ENCODE results near the gene SSBP3. TPM values are rescaled to one million over a fixed set of nuclear protein-coding genes. Genes with fewer than 3 reads are reported as not detected.
A peak's percentile ranks its signal among the peaks of the same experiment; 100 is the strongest.

SSBP3 gene
- polyA plus RNA-seq, 6 donors from 2014 or later = 1.7 to 4.2 (median 2.2) TPM

GRCh38 chr1:54199151-54199764 is 206.9 kb downstream of the SSBP3 start:
- H3K36me3 Mint-ChIP-seq = peaks cover 0 to 4% of the 10 kb centered on the region in 2 donors
- H3K4me3 Mint-ChIP-seq = peak overlapping the region; percentile 90 to 98 (median 96)
- peak overlapping the region; percentile 84 to 96 (median 90) for H3K27ac Mint-ChIP-seq
- H3K4me1 Mint-ChIP-seq = peaks cover 30 to 36% (median 35%) of the 10 kb centered on the region in 3 donors
- DNase-seq (no peak), ATAC-seq (ENCODE audit: low read depth in 2 of 2) (no peak)
- no peaks in the 10 kb centered on the region for H3K9me3 Mint-ChIP-seq
- no peaks in the 10 kb centered on the region for H3K27me3 Mint-ChIP-seq

- ATAC-seq (ENCODE audit: low read depth in 2 of 2) (no peak), DNase-seq (no peak)
- Mint-ChIP-seq H3K4me3 (no peak overlapping the region), H3K9me3 (no peaks in the 10 kb centered on the region), H3K36me3 (peaks cover 16 to 26% of the 10 kb centered on the region in 2 donors), H3K27ac (no peak overlapping the region), H3K27me3 (no peaks in the 10 kb centered on the region), H3K4me1 (no peaks in the 10 kb centered on the region)
These were observed 212.7 kb downstream of the SSBP3 start for GRCh38 chr1:54193453-54193852.

GRCh38 chr1:54191525-54191924 is 214.7 kb downstream of the SSBP3 start:
- no peak for DNase-seq
- Mint-ChIP-seq H3K9me3 (no peaks in the 10 kb centered on the region), H3K4me1 (no peaks in the 10 kb centered on the region), H3K36me3 (peaks cover 16 to 34% of the 10 kb centered on the region in 2 donors), H3K27me3 (no peaks in the 10 kb centered on the region), H3K4me3 (no peak overlapping the region), H3K27ac (no peak overlapping the region)
- ATAC-seq (ENCODE audit: low read depth in 2 of 2) = no peak

DNA sequence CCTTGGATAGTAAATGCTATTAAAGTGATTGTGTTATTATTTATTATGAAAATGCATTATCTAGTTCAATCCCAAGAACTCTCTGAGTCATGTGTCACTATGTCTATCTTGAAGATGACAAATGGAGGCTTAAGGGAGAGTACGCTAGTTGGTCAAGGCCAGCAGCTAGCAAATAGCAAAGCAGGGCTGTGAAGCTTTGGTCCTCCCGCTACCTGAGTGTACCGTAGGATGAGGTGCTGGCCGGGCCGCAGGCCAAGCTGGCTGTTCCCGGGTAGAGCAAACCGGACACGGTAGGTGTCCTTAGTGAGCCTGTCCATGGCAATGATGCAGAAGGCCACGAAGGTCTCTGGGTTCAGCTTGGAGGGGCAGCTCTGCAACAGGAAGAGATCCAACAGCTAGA is 215.7 kb downstream of the SSBP3 start:
- no peaks in the 10 kb centered on the region for H3K27me3 Mint-ChIP-seq
- ATAC-seq (ENCODE audit: low read depth in 2 of 2) (no peak), DNase-seq (no peak)
- no peak overlapping the region for H3K4me3 Mint-ChIP-seq
- peaks cover 17 to 40% of the 10 kb centered on the region in 2 donors for H3K36me3 Mint-ChIP-seq
- H3K27ac Mint-ChIP-seq = no peak overlapping the region
- H3K9me3 Mint-ChIP-seq = no peaks in the 10 kb centered on the region
- no peaks in the 10 kb centered on the region for H3K4me1 Mint-ChIP-seq

DNA sequence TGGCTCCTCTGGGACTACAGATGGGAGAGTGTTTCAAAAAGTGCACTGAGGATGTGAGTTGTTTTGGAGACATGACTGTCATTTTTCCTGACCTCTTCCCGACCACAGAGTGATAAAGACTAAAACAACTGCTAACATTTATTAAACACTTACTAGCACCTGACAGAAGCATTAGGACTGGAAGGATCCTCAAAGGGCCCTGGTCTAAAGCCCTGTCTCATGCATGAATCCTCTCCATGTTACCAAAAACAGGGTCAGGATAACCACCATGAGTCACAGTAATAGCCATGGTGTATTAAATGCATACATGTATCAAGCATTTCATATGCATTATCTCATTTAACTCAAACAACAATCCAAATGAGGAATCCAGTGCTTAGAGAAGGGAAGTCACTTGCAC is 217.9 kb downstream of the SSBP3 start:
- ATAC-seq (ENCODE audit: low read depth in 2 of 2) = no peak
- H3K36me3 Mint-ChIP-seq = peaks cover 20 to 46% of the 10 kb centered on the region in 2 donors
- no peak for DNase-seq
- H3K27me3 Mint-ChIP-seq = no peaks in the 10 kb centered on the region
- no peak overlapping the region for H3K4me3 Mint-ChIP-seq
- no peaks in the 10 kb centered on the region for H3K4me1 Mint-ChIP-seq
- H3K9me3 Mint-ChIP-seq = no peaks in the 10 kb centered on the region
- H3K27ac Mint-ChIP-seq = no peak overlapping the region

- H3K9me3 Mint-ChIP-seq = no peaks in the 10 kb centered on the region
- DNase-seq (no peak), ATAC-seq (ENCODE audit: low read depth in 2 of 2) (no peak)
- peaks cover 12 to 37% of the 10 kb centered on the region in 2 donors for H3K36me3 Mint-ChIP-seq
- no peaks in the 10 kb centered on the region for H3K4me1 Mint-ChIP-seq
- no peaks in the 10 kb centered on the region for H3K27me3 Mint-ChIP-seq
- no peak overlapping the region for H3K27ac Mint-ChIP-seq
- no peak overlapping the region for H3K4me3 Mint-ChIP-seq
These were observed 220.1 kb downstream of the SSBP3 start for GRCh38 chr1:54186056-54186455.

- Mint-ChIP-seq H3K4me3 (peak overlapping the region in 1 of 8 donors; percentile 28), H3K27me3 (no peaks in the 10 kb centered on the region), H3K4me1 (no peaks in the 10 kb centered on the region), H3K27ac (peak overlapping the region in 1 of 6 donors; percentile 2), H3K9me3 (no peaks in the 10 kb centered on the region), H3K36me3 (peaks cover 7 to 17% of the 10 kb centered on the region in 2 donors)
- DNase-seq (no peak), ATAC-seq (ENCODE audit: low read depth in 2 of 2) (no peak)
These were observed 225.4 kb downstream of the SSBP3 start for GRCh38 chr1:54180701-54181360.

DNA sequence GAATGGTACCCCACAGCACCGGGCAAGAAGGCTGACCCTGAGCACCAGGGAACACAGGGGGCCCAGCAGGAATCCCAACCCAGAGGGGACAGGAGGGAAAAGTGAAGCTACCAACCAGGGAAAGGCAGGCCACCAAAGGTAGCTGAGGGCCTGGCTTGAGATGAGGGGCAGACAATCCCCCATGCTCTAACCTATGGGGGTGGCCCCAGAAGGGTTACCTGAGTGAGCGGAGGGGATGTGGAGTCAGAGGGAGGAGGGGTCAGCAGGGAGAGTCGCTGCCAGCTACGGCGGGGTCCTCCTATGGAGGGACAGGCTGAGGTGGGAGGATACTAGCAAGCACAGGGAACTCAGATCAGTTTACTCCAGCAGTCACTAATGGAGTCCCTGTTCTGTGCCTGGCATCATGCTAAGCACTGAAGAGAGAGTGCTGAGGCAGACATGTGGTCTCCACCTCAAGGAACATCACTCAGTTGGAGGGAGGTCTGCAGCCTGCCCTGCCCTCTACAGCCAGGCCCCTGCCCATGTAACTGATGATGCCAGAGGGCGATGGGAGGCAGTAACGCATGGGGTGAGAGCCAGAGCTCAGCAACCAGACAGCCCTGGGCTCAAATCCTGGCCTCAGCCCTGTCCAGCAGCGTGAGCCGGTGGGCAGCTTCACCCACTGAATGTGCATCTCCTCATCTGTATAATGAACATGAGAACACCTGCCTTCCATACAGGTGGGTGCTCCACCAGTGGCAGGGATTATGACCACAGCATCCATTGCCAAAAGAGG is 227.7 kb downstream of the SSBP3 start:
- no peak overlapping the region for H3K4me3 Mint-ChIP-seq
- H3K27me3 Mint-ChIP-seq = no peaks in the 10 kb centered on the region
- H3K36me3 Mint-ChIP-seq = peaks cover 0 to 6% of the 10 kb centered on the region in 2 donors
- DNase-seq (no peak), ATAC-seq (ENCODE audit: low read depth in 2 of 2) (no peak)
- no peak overlapping the region for H3K27ac Mint-ChIP-seq
- no peaks in the 10 kb centered on the region for H3K4me1 Mint-ChIP-seq
- H3K9me3 Mint-ChIP-seq = no peaks in the 10 kb centered on the region

DNA sequence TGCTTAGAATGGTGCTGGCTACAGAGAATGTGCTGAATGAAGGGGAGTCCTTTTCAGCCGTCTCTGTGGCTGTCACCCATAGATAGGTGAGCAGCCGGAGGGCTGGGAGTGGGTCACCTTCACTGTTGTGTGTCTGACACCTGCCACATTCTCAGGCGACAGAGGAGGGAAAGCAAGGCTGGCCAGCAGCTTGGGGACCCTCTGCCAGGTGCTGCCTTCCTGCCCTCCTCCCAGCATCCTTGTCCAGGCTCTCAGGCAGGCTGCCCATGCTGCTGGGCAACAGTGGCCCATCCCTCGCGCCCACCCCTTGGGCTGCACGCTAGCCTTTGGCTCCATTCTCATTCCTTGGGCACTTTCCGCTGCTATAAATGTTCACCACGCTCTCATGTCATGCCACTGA is 228.5 kb downstream of the SSBP3 start:
- H3K27me3 Mint-ChIP-seq = no peaks in the 10 kb centered on the region
- ATAC-seq (ENCODE audit: low read depth in 2 of 2) (no peak), DNase-seq (no peak)
- H3K9me3 Mint-ChIP-seq = no peaks in the 10 kb centered on the region
- H3K36me3 Mint-ChIP-seq = peaks cover 0 to 6% of the 10 kb centered on the region in 2 donors
- no peaks in the 10 kb centered on the region for H3K4me1 Mint-ChIP-seq
- no peak overlapping the region for H3K4me3 Mint-ChIP-seq
- no peak overlapping the region for H3K27ac Mint-ChIP-seq

DNA sequence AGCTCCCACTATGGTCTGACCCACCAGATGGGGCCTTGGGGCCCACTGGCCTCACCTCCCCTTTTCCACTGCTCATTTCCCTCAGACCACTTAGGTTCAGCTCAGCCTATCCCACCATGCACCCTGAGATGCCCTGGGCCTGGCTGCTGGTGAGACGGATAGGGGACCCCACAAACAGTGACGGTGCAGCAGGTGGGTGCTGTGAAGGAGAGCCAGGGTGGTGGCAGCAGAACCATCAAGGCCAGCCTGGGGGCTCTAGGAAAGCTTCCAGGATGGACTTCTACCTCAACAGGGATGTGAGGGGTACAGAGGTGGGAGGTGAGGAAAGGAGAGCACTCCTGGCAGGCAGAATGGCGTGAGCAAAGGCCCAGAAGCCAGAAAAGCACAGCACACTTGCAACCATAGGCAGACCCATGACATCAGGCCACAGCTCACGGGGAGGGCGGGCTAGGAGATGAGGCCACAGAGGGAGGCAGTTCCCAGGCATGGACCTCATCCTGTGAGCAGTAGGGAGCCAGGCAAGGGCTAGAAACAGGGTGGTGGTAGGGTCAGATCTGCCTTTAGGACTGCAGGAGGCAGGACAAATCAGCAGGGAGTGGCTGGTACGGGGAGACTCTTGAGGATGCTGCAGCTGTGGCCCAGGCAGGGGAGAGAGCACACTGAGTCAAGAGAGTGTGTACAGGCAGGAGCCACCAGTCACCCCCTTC is 229.4 kb downstream of the SSBP3 start:
- Mint-ChIP-seq H3K27ac (peak overlapping the region in 1 of 6 donors; percentile 38), H3K36me3 (peaks cover 0 to 6% of the 10 kb centered on the region in 2 donors), H3K4me3 (no peak overlapping the region), H3K27me3 (no peaks in the 10 kb centered on the region), H3K9me3 (no peaks in the 10 kb centered on the region), H3K4me1 (no peaks in the 10 kb centered on the region)
- no peak for DNase-seq
- no peak for ATAC-seq (ENCODE audit: low read depth in 2 of 2)

Other genes with a start within 250 kb of the SSBP3 start
- gene CYB5RL, start 206.4 kb downstream of the SSBP3 start, polyA plus RNA-seq (ENCODE audit: low read depth in 6 of 6) = 1 to 10 TPM; 1.6 to 6.9 (median 3.6) TPM
- gene MRPL37, start 206.2 kb downstream of the SSBP3 start, polyA plus RNA-seq (ENCODE audit: low read depth in 6 of 6) = 100 to 1,000 TPM in 1 of 6 donors, 10 to 100 TPM in 5; 49.1 to 102 (median 58.8) TPM
- gene ACOT11, start 141.8 kb upstream of the SSBP3 start, polyA plus RNA-seq (ENCODE audit: low read depth in 6 of 6) = not detected
- gene FAM151A, start 217.1 kb upstream of the SSBP3 start, polyA plus RNA-seq (ENCODE audit: low read depth in 6 of 6) = not detected
- not detected for gene MROH7, start 235.4 kb upstream of the SSBP3 start, polyA plus RNA-seq (ENCODE audit: low read depth in 6 of 6)